ENCODE measurements around the gene NTSR1. TPM values are rescaled to one million over a fixed set of nuclear protein-coding genes. Genes with fewer than 3 reads are reported as not detected.
A peak's percentile ranks its signal among the peaks of the same experiment; 100 is the strongest.

Gene NTSR1
- total RNA-seq, 5 donors from 2014 or later (not counting 1 experiment from before 2014, with no cell fraction given): 0.33 to 0.63 (median 0.53) TPM; not detected in 2

DNA sequence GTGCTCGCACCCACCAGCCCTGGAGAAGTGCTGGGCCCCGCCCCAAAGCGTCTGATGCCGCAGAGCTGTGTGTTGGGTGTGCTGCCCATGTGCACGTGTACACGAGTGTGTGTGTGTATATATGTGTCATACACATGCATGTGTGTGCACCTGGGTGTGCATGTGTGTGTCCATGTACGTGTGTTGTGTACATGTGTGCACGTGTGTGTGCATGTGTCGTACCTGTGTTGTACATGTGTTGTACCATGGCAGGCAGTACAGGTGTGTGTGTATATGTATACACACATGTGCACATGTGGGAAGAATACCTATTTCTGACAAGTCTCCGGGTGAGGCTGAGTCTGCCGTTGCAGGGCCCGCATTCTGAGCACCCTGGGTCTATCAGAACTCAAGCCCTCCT is 81.4 kb downstream of the NTSR1 start:
- Mint-ChIP-seq H3K9me3 (no peaks in the 10 kb centered on the region), H3K27me3 (no peaks in the 10 kb centered on the region), H3K4me1 (peaks cover 17 to 23% (median 19%) of the 10 kb centered on the region in 3 donors), H3K27ac (no peak overlapping the region), H3K36me3 (no peaks in the 10 kb centered on the region), H3K4me3 (no peak overlapping the region)
- ATAC-seq (replicated peaks in 1 of 4): no peak
- no peaks in the 10 kb centered on the region for H3K36me3 ChIP-seq (ENCODE audit: control insufficient read depth in 2 of 2, extremely low read depth in 1 of 2, insufficient read depth in 1 of 2, low read length in 1 of 2)
- no peak for DNase-seq
- peaks cover 0 to 7% of the 10 kb centered on the region in 2 experiments for H3K27me3 ChIP-seq (replicated peaks in 1 of 2; ENCODE audit: control insufficient read depth in 2 of 2, extremely low read depth in 1 of 2, insufficient read depth in 2 of 2, low read length in 1 of 2)
- 89% methylated on average over 7 of the region's 12 CpGs for WGBS (ENCODE audit: insufficient coverage)
- POLR2A ChIA-PET: no interaction called here
- peaks cover 8 to 32% of the 10 kb centered on the region in 2 experiments for H3K4me1 ChIP-seq (ENCODE audit: control insufficient read depth in 1 of 2, extremely low read depth in 1 of 2, insufficient read depth in 2 of 2, low read length in 2 of 2)
- no peaks in the 10 kb centered on the region for H3K9me3 ChIP-seq
- H3K27ac ChIP-seq (ENCODE audit: low read length): no peak overlapping the region
- no peak overlapping the region for H3K4me3 ChIP-seq (ENCODE audit: control insufficient read depth in 1 of 2, extremely low read depth in 1 of 2, low read length in 1 of 2)
- CTCF ChIA-PET: interaction anchor here (0.6 to 0.8 kb wide), 2 partner anchors 134 to 290 kb away, joined by 3 to 4 read pairs; no protein-coding TSS in a partner anchor

DNA sequence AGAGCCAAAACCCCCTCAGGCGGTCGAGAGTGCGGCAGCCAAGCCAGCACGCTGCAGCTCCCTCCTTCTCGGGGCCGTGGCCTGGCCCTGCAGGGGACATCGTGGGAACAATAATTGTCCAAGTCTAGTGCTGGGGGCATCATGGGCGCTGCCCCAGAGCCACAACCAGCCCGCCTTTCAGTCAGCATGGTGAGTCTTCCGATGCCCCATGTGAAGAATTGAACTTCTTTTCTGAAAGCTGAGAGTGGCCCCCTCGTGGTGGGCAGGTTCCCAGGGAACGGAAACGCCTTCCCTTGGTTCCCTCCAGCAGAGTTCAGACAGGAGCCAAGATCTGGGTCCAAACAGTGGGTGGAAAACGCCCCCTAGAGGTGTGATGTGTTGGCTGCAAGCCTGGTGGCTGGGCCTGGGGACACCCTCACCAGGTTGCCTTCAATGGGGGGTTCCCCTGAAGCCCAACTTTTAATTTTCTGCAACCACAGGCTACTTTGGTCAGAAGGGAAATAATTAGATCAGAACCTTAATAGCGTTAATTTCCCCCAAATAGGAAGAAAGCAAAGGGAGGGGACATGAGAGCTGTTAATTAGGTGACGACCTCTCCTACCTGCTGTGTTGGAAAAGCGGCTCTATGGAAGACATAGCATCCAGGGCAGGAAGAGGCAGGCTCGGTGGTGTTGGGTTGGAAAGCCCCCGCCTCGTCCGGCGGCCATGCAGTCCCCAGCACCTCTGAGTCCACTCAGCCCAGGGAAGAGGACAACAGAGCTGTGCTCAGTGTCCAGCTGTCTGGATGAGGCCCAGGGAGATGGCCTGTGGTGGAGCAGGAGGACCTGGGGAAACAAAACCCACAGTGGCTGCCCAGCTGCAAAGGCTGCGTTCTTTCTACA is 82.9 kb downstream of the NTSR1 start:
- DNase-seq (peak in 32 of 35 experiments; percentile 28 to 80 (median 54)), ATAC-seq (replicated peaks in 1 of 4) (no peak)
- Histone ChIP-seq H3K36me3 (ENCODE audit: control insufficient read depth in 2 of 2, extremely low read depth in 1 of 2, insufficient read depth in 1 of 2, low read length in 1 of 2) (no peaks in the 10 kb centered on the region), H3K4me1 (ENCODE audit: control insufficient read depth in 1 of 2, extremely low read depth in 1 of 2, insufficient read depth in 2 of 2, low read length in 2 of 2) (peaks cover 10 to 41% of the 10 kb centered on the region in 2 experiments), H3K9me3 (no peaks in the 10 kb centered on the region), H3K27ac (ENCODE audit: low read length) (no peak overlapping the region), H3K4me3 (ENCODE audit: control insufficient read depth in 1 of 2, extremely low read depth in 1 of 2, low read length in 1 of 2) (no peak overlapping the region), H3K27me3 (replicated peaks in 1 of 2; ENCODE audit: control insufficient read depth in 2 of 2, extremely low read depth in 1 of 2, insufficient read depth in 2 of 2, low read length in 1 of 2) (peaks cover 0 to 7% of the 10 kb centered on the region in 2 experiments)
- Mint-ChIP-seq H3K4me3 (peak overlapping the region in 2 of 3 donors; percentile 39 to 52), H3K9me3 (no peaks in the 10 kb centered on the region), H3K27ac (peak overlapping the region; percentile 80 to 88), H3K4me1 (peaks cover 22 to 26% (median 24%) of the 10 kb centered on the region in 3 donors), H3K27me3 (no peaks in the 10 kb centered on the region), H3K36me3 (no peaks in the 10 kb centered on the region)
- POLR2A ChIA-PET: interaction anchor here in 1 of 2 donors (0.6 kb wide), 1 partner anchor 158 kb away, joined by 4 read pairs; no protein-coding TSS in a partner anchor
- CTCF ChIA-PET: interaction anchor here in 1 of 2 donors (0.6 to 1.2 kb wide), 3 partner anchors 13 to 17 kb away, joined by 3 to 12 read pairs (median 4); partner anchors contain the start of gene OGFR
- WGBS (ENCODE audit: insufficient coverage): 45% methylated on average over 19 of the region's 23 CpGs

DNA sequence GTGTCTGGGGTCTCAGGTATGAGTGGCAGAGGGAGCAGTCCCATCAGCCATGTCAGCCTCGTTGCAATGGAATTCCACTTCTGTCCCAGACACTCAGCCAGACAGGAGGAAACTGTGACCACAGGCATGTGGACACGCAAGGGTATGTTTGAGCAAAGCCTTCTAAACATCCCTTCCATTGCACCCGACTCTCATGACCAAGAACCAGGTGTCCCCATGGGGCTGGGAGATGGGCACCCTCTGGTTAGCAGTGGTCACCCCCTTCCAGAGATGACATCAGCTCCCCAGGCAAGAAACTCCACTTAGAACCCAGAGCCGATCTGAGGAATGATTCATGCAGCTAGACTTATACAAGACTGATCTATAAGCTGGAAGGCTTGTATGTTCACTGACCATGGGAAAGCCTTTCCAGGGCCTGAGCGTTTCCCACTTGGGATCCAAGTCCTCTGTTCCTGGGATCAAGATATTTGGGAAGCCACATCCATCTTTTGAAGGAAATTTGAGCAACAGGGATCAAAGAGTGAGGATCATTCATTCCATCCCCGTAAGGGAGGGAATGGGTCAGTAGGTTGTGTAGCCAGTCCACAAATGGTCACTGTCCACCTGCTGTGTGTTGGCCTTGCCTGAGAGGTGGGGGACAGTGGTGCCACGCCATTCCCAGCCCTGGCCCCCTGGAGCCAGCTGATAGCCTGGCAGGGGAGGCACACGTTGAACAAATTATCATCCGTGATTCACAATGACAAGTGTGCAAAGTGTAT is 83.7 kb downstream of the NTSR1 start:
- no peaks in the 10 kb centered on the region for H3K36me3 ChIP-seq (ENCODE audit: control insufficient read depth in 2 of 2, extremely low read depth in 1 of 2, insufficient read depth in 1 of 2, low read length in 1 of 2)
- POLR2A ChIA-PET: interaction anchor here in 1 of 2 donors (0.6 kb wide), 1 partner anchor 159 kb away, joined by 4 read pairs; no protein-coding TSS in a partner anchor
- peak overlapping the region; percentile 51 to 91 (median 60) for H3K4me3 Mint-ChIP-seq

DNA sequence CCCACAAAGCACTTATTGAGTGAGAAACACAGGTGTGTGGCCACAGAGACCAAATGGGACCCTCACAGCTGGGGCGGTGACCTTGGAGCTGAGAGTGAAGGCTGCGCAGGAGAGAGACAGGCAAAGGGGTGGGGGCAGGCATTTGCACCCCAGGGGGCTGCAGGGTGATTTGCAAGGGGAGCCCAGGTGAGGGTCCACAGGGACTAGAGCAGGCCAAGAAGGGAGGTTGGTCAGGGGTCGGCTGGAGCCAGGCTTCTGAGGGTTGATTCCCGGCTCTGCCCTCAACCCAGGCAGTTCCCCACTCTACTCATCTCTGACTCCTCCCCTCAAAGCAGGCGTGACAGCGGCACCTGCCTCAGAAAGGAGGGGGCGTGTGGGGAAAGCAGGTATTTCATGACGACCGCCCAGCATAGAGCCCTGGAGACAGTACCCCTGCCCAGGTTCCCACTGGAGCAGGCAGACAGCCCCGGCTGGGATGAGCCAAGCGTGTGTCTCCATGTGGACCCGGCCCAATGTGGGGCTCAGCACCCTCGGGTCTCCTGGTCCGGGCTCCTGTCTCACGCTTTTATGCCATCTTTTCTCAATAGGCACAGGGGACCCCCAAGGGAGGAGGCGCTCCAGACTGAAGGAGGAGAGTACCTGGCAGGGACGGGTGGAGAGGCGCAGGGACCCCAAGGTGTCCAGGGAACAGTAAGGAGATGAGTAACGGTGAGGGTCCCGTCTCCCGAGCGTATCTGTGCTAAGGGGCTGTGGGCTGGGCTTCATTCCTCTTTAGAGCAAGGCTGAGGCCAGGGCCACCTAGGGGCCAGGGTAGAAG is 84.5 kb downstream of the NTSR1 start:
- DNase-seq: peak in 4 of 35 experiments; percentile 25 to 43 (median 32)
- no peaks in the 10 kb centered on the region for H3K9me3 Mint-ChIP-seq
- H3K4me3 Mint-ChIP-seq: peak overlapping the region; percentile 74 to 91 (median 76)
- peak overlapping the region; percentile 25 to 63 for H3K4me3 ChIP-seq (ENCODE audit: control insufficient read depth in 1 of 2, extremely low read depth in 1 of 2, low read length in 1 of 2)
- 91% methylated on average over 17 of the region's 22 CpGs for WGBS (ENCODE audit: insufficient coverage)
- no peaks in the 10 kb centered on the region for H3K36me3 ChIP-seq (ENCODE audit: control insufficient read depth in 2 of 2, extremely low read depth in 1 of 2, insufficient read depth in 1 of 2, low read length in 1 of 2)
- H3K36me3 Mint-ChIP-seq: no peaks in the 10 kb centered on the region
- H3K9me3 ChIP-seq: no peaks in the 10 kb centered on the region
- H3K27me3 Mint-ChIP-seq: no peaks in the 10 kb centered on the region
- H3K27ac ChIP-seq (ENCODE audit: low read length): peak overlapping the region; percentile 99
- H3K27me3 ChIP-seq (replicated peaks in 1 of 2; ENCODE audit: control insufficient read depth in 2 of 2, extremely low read depth in 1 of 2, insufficient read depth in 2 of 2, low read length in 1 of 2): peaks cover 0 to 7% of the 10 kb centered on the region in 2 experiments
- ChIA-PET CTCF (interaction anchor here in 1 of 2 donors (1.2 to 1.4 kb wide), 2 partner anchors 11 to 12 kb away, joined by 4 to 7 read pairs; partner anchors contain the start of gene OGFR), POLR2A (no interaction called here)
- no peak for ATAC-seq (replicated peaks in 1 of 4)
- H3K27ac Mint-ChIP-seq: peak overlapping the region; percentile 93 to 96
- H3K4me1 Mint-ChIP-seq: peaks cover 32 to 38% (median 32%) of the 10 kb centered on the region in 3 donors
- H3K4me1 ChIP-seq (ENCODE audit: control insufficient read depth in 1 of 2, extremely low read depth in 1 of 2, insufficient read depth in 2 of 2, low read length in 2 of 2): peaks cover 15 to 55% of the 10 kb centered on the region in 2 experiments

More for the DNA sequence above, 83.7 kb downstream of the NTSR1 start:
- peak overlapping the region; percentile 88 to 96 for H3K27ac Mint-ChIP-seq
- H3K4me1 Mint-ChIP-seq: peaks cover 27 to 31% (median 27%) of the 10 kb centered on the region in 3 donors
- Histone ChIP-seq H3K27ac (ENCODE audit: low read length) (no peak overlapping the region), H3K9me3 (no peaks in the 10 kb centered on the region), H3K4me3 (ENCODE audit: control insufficient read depth in 1 of 2, extremely low read depth in 1 of 2, low read length in 1 of 2) (no peak overlapping the region), H3K27me3 (replicated peaks in 1 of 2; ENCODE audit: control insufficient read depth in 2 of 2, extremely low read depth in 1 of 2, insufficient read depth in 2 of 2, low read length in 1 of 2) (peaks cover 0 to 7% of the 10 kb centered on the region in 2 experiments), H3K4me1 (ENCODE audit: control insufficient read depth in 1 of 2, extremely low read depth in 1 of 2, insufficient read depth in 2 of 2, low read length in 2 of 2) (peaks cover 13 to 47% of the 10 kb centered on the region in 2 experiments)
- no peak for DNase-seq
- no peaks in the 10 kb centered on the region for H3K9me3 Mint-ChIP-seq
- H3K27me3 Mint-ChIP-seq: no peaks in the 10 kb centered on the region
- WGBS (ENCODE audit: insufficient coverage): 81% methylated on average over 8 of the region's 9 CpGs
- CTCF ChIA-PET: interaction anchor here in 1 of 2 donors (0.6 to 1.2 kb wide), 2 partner anchors 13 to 18 kb away, joined by 4 to 12 read pairs; partner anchors contain the start of gene OGFR
- no peaks in the 10 kb centered on the region for H3K36me3 Mint-ChIP-seq
- no peak for ATAC-seq (replicated peaks in 1 of 4)

DNA sequence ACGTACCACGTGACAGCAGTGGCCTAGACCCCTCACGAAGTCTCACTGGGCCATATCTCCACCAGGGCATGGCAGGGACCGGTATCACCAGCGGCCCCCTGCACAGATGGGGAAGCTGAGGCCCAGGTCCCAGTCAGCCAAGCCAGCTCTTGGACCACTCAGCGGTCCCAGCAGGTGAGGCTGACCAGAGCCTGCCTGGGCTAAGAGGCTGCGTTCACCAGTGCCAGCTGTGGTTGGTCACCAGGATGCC is 85.0 kb downstream of the NTSR1 start:
- Mint-ChIP-seq H3K4me1 (peaks cover 37 to 41% (median 37%) of the 10 kb centered on the region in 3 donors), H3K4me3 (peak overlapping the region; percentile 74 to 91 (median 76)), H3K27ac (peak overlapping the region; percentile 93 to 96), H3K9me3 (no peaks in the 10 kb centered on the region), H3K36me3 (peaks cover 5% of the 10 kb centered on the region), H3K27me3 (no peaks in the 10 kb centered on the region)
- H3K9me3 ChIP-seq: no peaks in the 10 kb centered on the region
- H3K4me1 ChIP-seq (ENCODE audit: control insufficient read depth in 1 of 2, extremely low read depth in 1 of 2, insufficient read depth in 2 of 2, low read length in 2 of 2): peaks cover 15 to 57% of the 10 kb centered on the region in 2 experiments
- peaks cover 0 to 5% of the 10 kb centered on the region in 2 donors for H3K36me3 ChIP-seq (ENCODE audit: control insufficient read depth in 2 of 2, extremely low read depth in 1 of 2, insufficient read depth in 1 of 2, low read length in 1 of 2)
- DNase-seq (peak in 1 of 35 experiments; percentile 36), ATAC-seq (replicated peaks in 1 of 4) (no peak)
- peak overlapping the region; percentile 25 to 63 for H3K4me3 ChIP-seq (ENCODE audit: control insufficient read depth in 1 of 2, extremely low read depth in 1 of 2, low read length in 1 of 2)
- ChIA-PET CTCF (interaction anchor here in 1 of 2 donors (0.6 to 1.4 kb wide), 6 partner anchors 11 to 1250 kb away, joined by 3 to 8 read pairs (median 4); partner anchors contain the start of genes OGFR and TCFL5), POLR2A (interaction anchor here in 1 of 2 donors (0.6 to 1.0 kb wide), 2 partner anchors 11 to 142 kb away, joined by 3 to 4 read pairs; partner anchors contain the start of gene OGFR)
- H3K27ac ChIP-seq (ENCODE audit: low read length): peak overlapping the region; percentile 99
- peaks cover 0 to 7% of the 10 kb centered on the region in 2 experiments for H3K27me3 ChIP-seq (replicated peaks in 1 of 2; ENCODE audit: control insufficient read depth in 2 of 2, extremely low read depth in 1 of 2, insufficient read depth in 2 of 2, low read length in 1 of 2)
- WGBS (ENCODE audit: insufficient coverage): 65% methylated on average over 6 of the region's 7 CpGs
